GM12873 (cell line): ENCODE data around the gene DNAH5.

Experiments used
- TF ChIP-seq, protein P1 (sequence below): IDR thresholded peaks from 2 replicates; pipeline ENCODE4 v1.5.1; 2012; ENCODE audit warnings: low read depth, mild to moderate bottlenecking, moderate library complexity, low read length, control low read depth; ENCODE audit not compliant: insufficient read depth; ENCODE audit errors: missing control alignments

The DNAH5 gene

DNA sequence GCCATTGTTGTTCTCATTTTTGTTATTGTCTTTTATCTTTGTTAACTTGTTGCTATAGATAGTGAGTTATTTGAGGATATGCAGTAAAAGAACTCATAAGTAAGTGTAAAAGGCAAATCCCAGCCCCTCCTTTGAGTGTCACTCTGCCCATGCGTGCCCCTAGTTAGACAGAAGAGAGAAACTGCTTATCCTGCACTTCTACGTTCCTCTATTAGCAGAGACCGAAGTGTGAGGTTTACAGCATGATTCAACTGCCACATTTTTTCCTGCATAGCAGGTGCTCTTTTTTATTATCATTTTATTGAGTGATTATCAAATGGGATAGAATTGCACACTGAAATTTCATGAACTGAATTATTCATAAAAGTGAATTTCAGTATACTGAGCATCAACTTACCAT, 12.0 kb upstream of the DNAH5 start:
- TF ChIP-seq, protein P1, sequence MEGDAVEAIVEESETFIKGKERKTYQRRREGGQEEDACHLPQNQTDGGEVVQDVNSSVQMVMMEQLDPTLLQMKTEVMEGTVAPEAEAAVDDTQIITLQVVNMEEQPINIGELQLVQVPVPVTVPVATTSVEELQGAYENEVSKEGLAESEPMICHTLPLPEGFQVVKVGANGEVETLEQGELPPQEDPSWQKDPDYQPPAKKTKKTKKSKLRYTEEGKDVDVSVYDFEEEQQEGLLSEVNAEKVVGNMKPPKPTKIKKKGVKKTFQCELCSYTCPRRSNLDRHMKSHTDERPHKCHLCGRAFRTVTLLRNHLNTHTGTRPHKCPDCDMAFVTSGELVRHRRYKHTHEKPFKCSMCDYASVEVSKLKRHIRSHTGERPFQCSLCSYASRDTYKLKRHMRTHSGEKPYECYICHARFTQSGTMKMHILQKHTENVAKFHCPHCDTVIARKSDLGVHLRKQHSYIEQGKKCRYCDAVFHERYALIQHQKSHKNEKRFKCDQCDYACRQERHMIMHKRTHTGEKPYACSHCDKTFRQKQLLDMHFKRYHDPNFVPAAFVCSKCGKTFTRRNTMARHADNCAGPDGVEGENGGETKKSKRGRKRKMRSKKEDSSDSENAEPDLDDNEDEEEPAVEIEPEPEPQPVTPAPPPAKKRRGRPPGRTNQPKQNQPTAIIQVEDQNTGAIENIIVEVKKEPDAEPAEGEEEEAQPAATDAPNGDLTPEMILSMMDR, result no peak

DNA sequence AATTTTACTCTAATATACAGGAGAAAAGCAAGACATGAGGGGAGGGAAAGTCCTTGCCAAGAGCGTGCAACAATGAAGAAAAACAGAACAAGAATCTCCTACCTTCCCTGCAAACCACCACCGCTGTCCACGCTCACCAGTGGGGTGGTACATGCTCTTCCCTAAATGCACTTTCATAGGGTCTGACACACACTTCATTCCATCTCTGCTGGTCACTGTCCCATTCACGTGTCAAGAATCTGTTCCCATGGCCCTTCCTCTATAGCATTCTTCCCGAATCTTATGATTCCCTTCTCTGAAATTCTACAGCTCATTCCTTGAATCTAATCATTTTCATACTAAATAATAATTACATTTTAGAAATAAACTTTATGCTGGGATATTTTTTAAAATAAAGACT, 11.4 kb upstream of the DNAH5 start:
- TF ChIP-seq, protein P1, result no peak

DNA sequence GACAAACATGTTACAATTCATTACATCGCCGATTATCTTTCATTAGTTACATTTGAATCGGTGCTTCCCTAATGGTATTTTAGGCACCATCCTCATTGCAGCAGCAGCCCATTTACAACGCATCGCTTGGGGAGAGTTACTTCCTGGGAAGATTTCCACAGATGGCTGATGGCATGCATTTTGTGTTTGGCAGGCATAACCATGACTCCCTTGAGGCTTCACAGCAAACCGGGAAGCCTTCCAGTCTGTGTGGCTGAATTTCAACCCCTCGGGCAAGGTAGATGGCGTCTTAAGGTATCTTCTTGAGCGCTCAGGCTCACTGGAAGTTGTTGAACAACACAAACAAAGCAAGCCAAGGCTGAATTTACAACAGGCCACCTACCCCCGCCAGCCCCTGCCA, 1.6 kb upstream of the DNAH5 start:
- TF ChIP-seq, protein P1, result no peak

DNA sequence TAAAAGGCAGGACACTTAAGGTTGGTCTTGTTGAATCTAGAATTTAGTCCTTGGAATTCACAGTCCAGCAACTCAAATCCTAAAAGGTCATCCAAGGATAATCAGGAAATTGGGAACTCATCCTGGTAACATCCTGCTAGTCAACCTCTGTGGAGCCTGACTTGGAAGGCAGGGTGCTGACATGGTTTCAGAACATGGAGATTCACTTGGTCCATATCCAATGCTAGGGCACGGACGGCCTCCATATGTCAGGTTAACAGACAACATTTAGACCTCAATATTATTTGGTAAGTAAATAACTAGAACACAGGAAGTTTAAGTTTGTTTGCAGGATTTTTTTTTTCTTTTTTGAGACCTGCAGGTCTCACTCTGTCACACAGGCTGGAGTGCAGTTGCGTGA, 783 bp upstream of the DNAH5 start:
- TF ChIP-seq, protein P1, result no peak

DNA sequence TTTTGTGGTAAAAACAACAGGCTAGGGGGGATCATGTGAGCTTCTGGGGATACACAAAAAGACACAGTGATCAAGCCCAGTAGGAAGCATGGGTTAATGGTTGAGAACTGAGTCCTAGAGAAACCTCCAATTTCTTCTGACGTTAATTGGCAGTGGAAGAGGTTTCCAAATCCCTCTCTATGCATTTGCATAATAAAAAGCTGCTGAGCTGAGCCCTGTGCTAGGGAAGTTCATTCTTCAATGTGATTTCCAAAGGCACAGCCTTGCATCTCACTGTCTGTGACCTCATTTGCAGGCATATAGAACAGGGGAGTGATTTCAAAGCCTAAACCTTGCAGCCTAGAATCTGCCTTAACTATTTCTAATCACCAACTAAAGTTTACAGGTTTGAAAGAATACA, 812 bp downstream of the DNAH5 start:
- TF ChIP-seq, protein P1, result no peak

DNA sequence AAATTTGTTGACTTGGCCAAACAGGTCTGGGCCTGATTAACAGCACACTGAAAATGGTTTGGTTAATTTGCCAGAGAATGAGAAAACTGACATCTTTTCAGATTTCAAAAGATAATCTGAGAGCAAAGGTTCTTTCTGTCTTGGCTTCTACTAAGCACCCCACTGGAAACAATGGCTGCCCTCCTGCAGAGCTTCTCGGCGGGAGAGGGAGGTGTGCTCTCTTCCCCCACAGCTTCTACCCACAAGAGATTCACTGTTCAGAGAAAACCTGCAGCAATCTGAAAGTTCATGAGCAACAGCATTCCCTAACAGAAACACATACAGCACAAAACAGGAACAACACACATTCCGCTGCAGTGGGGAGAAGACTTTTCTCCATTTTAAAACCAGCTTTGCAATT, 3.0 kb downstream of the DNAH5 start:
- TF ChIP-seq, protein P1, result no peak

DNA sequence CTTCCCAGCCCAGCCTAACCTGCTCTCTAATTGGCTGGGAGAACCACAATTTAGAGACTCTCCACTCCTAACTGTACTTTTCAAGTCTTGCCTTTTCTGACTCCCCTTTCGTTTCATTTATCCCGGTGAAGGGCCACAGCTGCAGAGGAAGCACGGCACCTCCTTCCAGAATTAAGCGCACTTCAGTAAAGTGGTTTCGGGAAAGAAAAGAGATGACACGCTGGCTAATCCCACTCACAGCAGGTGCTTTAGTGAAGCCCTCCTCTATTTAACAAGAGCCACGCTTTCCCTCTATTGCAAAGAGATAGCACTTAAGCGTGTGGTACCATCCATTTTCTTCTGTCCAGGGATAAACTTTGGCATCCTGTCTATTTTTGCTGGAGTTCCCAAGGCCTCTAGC, 4.8 kb downstream of the DNAH5 start:
- TF ChIP-seq, protein P1, result no peak
